GM19438 (cell line): Measurements from ENCODE around the gene EHF.
"Not testable (repeated sequence)": the region's sequence is repeated elsewhere in the genome, so short reads cannot be mapped to it uniquely, and the experiment has no call there.

Experiments used
- ATAC-seq: cut with Tn5 transposase; IDR thresholded peaks from one replicate; pipeline ENCODE4 v1.9.1; 2021; ENCODE audit warnings: low read depth; ENCODE audit not compliant: unreplicated experiment

The EHF gene

GRCh38 chr11:34620820-34621792 is at the start of gene EHF:
TSS of gene EHF (plus strand) at chr11:34621093. CDS start at chr11:34642631, 21,538 bp downstream.
- no peak for ATAC-seq

DNA sequence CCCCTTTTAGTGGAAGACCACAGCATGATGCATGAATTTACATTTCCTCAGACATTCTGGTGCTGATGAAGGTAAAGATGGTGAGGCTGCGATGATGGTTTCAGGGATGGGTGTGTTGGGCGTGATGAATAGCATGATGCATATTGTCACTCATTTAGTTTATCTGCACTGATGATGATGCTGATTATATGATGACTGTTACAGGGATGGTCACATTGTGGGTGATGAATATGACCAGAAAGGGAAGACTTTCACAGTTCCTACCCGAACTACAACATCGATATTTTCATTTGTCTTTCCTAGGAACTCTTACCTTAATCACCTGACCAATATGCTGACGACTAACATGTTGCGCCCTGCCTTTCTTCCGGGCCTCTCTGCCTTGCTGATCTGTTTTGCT is 47.4 kb upstream of the EHF start:
- ATAC-seq: no peak

- ATAC-seq: no peak
These were observed 45.6 kb upstream of the EHF start for GRCh38 chr11:34575261-34575660.

- no peak for ATAC-seq
These were observed 45.2 kb upstream of the EHF start for GRCh38 chr11:34575671-34576070.

DNA sequence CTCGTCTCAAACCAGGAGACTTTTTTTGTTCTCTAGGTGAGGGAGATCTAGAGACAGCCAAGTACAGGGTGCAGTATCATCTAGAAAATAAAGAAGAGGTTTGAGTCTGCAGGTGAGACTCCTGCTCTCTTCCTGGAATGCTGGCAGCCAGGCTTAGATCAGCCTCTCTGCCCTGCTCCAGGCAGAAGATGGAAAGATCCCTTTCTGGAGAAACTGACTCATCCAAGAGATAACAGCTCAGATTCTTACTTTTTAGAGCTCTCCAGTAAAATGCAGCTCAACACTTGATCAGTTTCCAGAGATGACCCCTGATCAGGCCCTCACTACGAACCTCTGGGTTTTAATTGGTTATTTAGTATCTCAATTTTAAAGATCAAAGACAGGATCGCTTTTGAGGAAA is 44.6 kb upstream of the EHF start:
- no peak for ATAC-seq

DNA sequence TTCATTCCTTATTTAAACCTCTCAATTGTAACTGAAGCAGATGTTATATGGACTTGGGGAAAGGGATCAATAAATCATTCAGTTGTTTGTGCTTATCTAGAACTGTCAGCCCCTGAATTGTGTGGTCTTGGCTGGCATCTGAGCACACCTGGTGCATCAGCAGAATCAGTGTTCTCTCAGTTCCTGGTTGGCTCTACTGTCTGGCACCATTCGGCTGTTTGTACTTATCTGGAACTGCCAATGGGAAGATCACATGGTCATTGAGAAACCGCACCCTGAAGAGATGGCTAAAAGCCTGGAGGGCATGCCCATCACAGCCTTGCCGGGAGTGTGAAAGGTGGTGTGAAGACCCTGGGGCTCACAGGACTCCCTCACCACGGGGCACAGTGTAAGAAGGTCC is 37.1 kb upstream of the EHF start:
- no peak for ATAC-seq

DNA sequence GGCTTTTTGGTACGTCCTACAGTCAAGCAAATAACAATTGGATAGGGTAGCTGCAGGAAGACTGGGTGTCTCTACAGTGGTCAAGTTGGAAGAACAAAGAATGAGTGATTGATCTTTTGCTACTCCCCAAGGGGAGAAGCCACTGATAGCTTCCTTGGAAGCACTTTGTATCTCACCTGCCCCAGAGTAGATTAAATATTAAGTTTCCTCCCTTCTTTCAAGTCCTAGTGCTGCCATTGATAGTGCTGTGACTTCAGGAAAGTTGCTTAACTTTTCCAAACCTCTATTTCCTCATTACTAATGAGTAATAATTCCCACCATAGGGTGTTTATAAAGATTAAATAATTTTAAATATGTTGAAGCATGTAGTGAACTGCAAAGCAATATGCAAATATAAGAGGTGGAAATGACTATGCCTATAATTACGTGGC is 35.6 kb upstream of the EHF start:
- ATAC-seq: no peak

DNA sequence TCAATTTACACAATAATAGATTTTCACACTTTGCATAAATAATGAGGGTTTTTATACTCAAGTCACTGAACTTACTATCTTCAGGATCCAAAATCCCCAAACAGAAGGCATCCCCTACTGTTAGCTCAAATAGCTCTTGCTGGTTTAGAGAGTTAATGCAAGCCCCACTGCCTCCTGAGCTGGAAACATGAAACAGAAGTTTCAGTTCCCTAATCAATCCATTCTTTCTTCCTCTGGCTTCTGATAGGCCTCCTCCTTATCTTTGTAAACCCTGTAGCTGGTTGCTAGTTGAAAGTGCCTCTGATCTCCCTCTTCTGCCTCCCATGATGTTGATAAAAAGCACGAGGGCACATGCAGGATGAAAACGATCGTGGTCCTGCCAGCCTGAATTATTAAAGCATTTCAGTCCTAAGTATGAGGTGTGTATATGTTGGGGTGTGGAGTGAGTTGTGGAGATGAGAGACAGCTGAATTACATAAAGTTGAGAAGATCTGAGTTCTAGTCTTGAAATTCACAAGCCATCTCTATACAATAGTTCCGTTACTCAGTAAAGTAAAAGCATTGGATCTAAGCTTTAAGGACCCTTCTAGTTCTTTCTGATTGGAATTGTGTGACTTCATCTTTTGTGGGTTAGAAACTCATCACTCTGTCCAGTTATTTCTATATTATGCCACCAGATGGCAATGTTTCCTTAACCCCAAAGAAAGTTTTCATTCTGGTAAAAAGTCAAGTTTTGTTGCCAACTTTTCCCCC is 35.0 kb upstream of the EHF start:
- peak; percentile 85 for ATAC-seq

- no peak for ATAC-seq
These were observed 34.2 kb upstream of the EHF start for GRCh38 chr11:34586488-34587281.

DNA sequence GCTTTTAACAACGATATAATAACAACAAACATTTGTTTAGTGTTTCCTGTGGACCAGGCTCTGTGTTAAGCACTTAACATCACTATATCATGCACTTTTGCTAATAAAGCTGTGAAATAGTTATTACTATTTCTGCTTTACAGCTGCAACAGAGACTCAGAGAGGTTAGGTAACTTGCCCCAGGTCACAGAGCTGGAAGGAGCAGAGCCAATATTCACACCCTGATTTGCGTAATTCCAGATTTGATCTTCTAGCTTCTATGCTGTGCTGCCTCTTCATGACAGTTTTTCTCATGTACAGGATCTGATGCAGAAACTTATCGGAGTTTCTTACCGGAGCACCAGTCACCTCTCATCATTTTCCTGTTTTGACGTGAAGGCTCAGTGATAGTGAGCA is 33.6 kb upstream of the EHF start:
- ATAC-seq: no peak

DNA sequence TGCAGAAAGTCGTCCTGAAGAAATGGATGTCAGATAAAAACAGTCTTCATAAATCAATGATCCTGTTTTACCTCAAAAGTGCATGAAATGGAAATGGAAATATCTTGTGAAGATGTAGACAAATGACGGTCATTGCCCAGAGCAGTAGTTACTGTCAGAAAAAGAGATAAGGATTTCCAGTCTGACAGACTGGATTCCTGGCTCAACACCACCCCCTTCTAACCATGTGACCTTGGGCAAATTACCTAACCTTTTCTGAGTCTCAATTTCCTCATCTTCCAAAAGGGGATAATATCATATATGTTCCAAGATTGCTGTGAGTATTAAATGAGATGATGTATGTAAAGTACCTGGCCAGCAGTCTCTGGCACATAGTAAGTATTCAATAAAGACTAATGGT is 32.9 kb upstream of the EHF start:
- no peak for ATAC-seq

- no peak for ATAC-seq
These were observed 32.2 kb upstream of the EHF start for GRCh38 chr11:34588701-34589100.

DNA sequence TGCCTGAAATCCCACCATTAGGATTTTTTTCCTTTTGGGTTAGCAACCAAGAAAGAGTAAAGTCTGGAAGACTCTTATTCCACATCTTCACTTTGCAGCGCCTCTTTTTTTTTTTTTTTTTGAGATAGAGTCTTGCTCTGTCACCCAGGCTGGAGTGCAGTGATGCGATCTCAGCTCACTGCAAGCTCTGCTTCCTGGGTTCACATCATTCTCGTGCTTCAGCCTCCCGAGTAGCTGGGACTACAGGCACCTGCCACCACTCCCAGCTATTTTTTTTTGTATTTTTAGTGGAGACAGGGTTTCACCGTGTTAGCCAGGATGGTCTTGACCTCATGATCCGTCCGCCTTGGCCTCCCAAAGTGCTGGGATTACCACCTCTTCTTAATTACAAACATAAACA is 31.7 kb upstream of the EHF start:
- ATAC-seq: not testable (repeated sequence)

- no peak for ATAC-seq
These were observed 27.8 kb upstream of the EHF start for GRCh38 chr11:34593085-34593484.

- no peak for ATAC-seq
These were observed 26.3 kb upstream of the EHF start for GRCh38 chr11:34594603-34595002.

DNA sequence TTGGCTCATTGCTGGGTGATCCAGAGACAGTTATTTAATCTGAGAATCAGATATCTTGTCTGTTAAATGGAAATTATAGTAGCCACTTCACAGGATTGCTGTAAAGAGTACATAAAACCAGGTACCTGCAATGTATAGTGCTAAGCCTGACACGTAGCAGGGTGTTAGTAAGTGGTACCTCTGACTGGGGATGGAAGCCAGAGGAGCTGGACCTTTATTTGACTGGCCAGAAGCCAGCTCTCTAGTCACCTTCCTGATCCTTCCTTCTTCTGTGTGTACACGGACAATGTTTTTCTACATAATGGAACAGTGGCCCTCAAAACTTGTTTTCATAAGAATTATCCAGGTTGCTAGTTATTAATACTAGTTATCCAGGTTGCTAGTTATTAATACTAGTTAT is 25.5 kb upstream of the EHF start:
- ATAC-seq: no peak

DNA sequence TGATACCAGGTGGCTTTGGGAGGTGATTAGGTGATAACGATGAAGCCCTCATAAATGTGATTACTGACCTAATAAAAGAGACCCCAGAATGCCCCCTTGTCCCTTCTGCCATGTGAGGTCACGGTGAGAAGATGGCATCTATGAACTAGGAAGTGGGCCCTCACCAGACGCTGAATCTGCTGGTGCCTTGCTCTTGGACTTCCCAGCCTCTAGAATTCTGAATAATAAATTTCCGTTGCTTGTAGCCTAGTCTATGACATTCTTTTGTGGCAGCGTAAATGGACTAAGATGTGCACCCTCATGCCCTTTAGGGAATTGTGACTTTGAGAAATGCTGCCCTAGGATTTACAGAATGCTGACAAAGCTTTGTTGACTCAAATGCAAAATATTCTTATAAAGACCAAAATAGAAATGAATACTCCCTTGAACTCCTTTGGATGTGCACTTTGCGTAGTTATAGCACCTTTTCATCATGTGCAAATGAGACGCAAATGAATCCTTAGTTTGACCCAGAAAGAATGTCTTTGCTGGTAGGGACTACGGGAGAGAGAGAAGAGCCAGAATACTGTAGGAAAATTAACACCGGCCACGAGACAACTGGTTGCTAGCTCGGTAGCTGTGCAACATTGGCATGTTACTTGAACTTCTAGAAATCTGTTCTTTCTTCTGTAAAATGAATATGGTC is 24.8 kb upstream of the EHF start:
- no peak for ATAC-seq

DNA sequence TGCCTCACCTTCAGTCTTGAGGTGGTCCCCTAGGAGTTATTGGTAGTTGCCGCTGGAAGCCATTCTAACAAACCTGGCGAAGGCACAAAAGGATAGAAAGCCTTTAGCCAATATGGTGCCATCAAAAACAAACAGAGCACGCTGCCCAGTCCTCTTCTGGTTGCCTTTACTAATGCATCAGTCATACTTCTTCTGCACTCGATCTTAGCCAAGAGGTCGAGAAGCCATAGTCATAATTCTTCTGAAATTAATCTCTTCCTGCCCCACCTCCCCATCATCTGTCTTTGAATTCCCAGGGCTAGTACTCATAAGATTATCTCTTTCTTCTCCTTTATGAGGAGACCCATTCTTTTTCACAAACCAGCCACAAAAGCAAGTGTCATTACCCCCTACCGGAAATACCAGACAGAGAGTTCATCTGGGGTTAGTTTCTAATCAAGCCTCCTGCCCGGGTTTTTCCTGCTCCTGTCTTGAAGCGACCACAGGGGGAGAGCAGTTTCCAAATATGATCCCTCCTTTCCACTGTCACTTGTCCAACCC is 21.4 kb upstream of the EHF start:
- ATAC-seq: peak; percentile 51

DNA sequence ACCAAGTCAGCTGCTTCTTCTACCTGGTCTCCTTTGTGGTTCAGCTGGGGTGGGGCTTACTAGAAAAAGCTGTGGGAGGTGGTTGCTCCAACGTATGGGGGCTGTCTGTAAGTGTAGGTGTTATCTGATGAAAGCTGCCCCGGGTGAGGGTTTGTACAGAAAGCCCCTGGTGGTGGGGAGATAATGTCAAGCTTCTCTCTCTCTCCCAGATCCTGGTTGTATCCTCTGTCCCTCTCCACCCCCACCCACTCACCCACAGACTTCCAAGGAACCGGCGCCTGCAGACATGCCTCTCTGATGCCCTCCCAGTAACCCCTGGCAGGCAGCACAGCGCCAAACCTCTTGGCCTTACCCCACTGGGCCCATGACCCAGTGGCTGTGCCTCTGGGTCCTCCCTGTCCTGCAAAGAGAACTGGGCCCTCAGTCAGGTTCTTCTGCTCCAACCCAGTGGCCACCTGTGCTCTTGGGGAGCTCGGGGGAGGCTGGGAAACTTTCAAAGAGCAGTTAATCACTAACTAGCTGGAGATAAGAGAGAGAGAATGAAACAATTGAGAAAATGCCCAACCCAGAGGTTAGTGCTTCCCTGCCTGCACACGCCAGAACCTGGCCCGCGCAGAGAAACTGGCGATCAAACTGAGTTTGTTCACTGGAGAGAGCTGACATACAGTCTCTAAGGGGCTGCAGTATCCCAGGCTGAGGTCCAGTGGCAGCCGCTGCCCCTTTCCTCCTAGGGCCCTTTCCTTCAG is 20.4 kb upstream of the EHF start:
- no peak for ATAC-seq
